ENCODE measurements around the gene MORN1. TPM values are rescaled to one million over a fixed set of nuclear protein-coding genes. Genes with fewer than 3 reads are reported as not detected.

The MORN1 gene
- total and polyA plus RNA-seq, 11 donors = 2.2 to 8.2 (median 3.8) TPM

DNA sequence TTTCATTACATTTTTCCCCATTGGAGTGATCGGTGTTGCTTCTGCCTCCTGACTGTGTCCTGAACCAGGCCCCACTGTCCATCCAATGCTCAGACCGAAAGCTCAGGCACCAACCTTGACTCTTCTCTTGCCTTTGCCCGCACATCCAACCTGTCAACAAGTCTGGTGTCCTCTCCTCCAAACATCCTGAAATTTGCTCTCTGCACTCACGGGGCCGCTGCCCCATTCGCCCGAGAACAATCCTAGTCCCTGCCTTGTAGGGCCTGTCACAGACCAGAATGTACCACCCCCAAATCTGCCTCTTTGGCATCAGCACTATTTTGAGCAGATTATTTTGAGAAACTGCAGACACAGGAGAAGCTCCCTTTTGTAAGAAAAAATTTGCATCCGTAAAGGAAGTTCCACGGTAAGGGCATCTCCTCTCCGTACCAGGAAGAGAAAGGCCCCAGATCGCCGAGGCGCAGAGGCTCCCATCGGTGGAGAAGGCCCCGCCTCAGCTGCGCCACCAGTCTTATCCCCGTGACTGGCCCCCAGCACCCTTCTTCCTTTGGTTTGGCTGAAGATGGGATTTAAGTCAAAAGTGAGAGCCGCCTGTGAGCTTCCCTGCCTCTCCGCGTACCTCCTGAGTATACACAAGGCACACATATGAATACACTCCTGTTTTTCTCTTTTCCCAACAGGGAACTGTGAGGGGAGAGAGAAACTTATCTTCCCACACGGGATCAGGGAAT lies 7.1 kb downstream of the MORN1 start:
- no peak overlapping the region for H3K27ac ChIP-seq
- H3K9me3 ChIP-seq = no peaks in the 10 kb centered on the region
- TF ChIP-seq POLR2A (IDR thresholded peaks at IDR 0.05) (no peak), CTCF (IDR thresholded peaks at IDR 0.05) (no peak)
- H3K36me3 ChIP-seq = peaks cover 0 to 5% (median 0%) of the 10 kb centered on the region in 9 donors
- DNase-seq (peak in 2 of 5 donors; percentile 19 to 33), ATAC-seq (no peak)
- intact Hi-C loops (cut with DNase I) = loop anchor here in 6 of 10 donors (5.0 kb wide), 3 partner anchors 62 to 252 kb away; no protein-coding TSS in a partner anchor
- H3K4me1 ChIP-seq = peaks cover 0 to 15% (median 8%) of the 10 kb centered on the region in 12 donors
- no peak overlapping the region for H3K4me3 ChIP-seq
- no peaks in the 10 kb centered on the region for H3K27me3 ChIP-seq
- WGBS, 4 donors = 91 to 93% (median 92%) methylated on average over 20 to 21 of the region's 21 CpGs

DNA sequence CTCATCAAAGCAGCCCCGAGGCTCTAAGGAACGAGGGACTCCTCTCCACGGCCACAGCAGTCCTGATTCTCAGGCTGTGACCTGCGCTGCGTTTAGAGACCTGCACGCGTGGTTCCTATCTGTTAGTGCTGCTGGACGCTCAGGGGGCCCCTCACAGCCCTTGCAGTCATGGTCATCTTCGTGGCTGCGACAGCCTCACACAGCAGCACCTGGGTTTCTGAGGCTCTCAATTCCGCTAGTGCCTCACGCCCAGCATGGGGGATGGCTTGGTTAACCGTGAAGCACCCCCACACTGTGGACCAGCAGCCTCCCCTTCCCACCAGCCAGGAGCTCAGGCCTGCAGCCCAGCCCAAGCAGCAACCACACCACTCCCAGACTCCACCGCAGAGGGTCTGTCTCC lies 7.8 kb downstream of the MORN1 start:
- peaks cover 0 to 5% (median 0%) of the 10 kb centered on the region in 9 donors for H3K36me3 ChIP-seq
- no peak overlapping the region for H3K4me3 ChIP-seq
- ATAC-seq = no peak
- no peak overlapping the region for H3K27ac ChIP-seq
- peak in 1 of 5 donors; percentile 24 for DNase-seq
- H3K27me3 ChIP-seq = no peaks in the 10 kb centered on the region
- H3K9me3 ChIP-seq = no peaks in the 10 kb centered on the region
- 83 to 93% (median 89%) methylated on average over 10 to 14 of the region's 14 CpGs for WGBS, 4 donors
- TF ChIP-seq CTCF (IDR thresholded peaks at IDR 0.05) = no peak
- TF ChIP-seq POLR2A (IDR thresholded peaks at IDR 0.05) = no peak
- H3K4me1 ChIP-seq = peaks cover 0 to 15% (median 8%) of the 10 kb centered on the region in 12 donors
- intact Hi-C loops (cut with DNase I) = loop anchor here in 7 of 10 donors (2.0 to 5.0 kb wide), 4 partner anchors 61 to 251 kb away; partner anchors contain the start of gene FAAP20 (in 1 of the 7)

DNA sequence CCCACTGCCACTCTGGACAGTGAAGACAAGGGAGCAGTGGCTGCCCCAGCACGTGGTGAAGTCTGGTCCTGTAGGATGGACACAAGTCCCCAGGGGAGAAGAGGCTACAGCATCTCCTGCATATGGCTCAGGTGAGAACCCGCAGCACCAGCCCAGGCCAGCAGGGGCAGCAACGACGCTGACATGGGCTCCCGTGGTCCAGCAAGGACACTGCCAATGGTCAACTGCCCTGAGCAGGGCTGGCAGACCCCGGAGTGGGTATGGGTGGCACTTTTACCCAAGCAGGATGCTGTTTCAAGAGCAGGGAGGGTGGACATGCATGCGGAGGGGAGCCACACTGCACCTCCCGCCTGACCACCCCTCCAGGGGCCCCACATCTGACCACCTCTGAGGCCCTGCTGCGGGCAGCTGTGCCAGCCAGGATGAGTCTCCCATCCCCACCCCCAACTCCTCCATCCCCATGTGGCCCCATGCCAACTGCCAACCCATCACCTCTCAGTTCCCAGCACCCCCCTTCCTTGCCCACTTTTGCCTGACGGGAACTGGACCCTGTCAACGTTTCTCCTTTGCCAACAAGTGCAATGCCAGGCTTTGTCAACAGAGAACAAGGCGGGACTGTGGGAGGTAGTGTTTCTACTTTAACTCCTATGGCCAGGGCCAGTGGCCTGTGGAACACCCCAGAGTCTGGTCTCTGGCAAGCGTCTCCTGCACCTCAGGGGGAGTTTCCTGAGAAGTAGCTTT lies 8.6 kb downstream of the MORN1 start:
- intact Hi-C loops (cut with DNase I) = loop anchor here in 7 of 10 donors (1.0 to 5.0 kb wide), 5 partner anchors 60 to 250 kb away; partner anchors contain the start of gene FAAP20 (in 1 of the 7)
- no peaks in the 10 kb centered on the region for H3K27me3 ChIP-seq
- H3K4me3 ChIP-seq = no peak overlapping the region
- H3K4me1 ChIP-seq = peaks cover 0 to 15% (median 8%) of the 10 kb centered on the region in 12 donors
- H3K27ac ChIP-seq = no peak overlapping the region
- peak in 2 of 5 donors; percentile 43 to 53 for DNase-seq
- peaks cover 0 to 5% (median 0%) of the 10 kb centered on the region in 9 donors for H3K36me3 ChIP-seq
- ATAC-seq = peak in 2 of 4 donors; percentile 29
- 44 to 61% (median 53%) methylated on average over 11 to 13 of the region's 13 CpGs for WGBS, 4 donors
- no peaks in the 10 kb centered on the region for H3K9me3 ChIP-seq
- TF ChIP-seq CTCF (IDR thresholded peaks at IDR 0.05) (peak in 10 of 12 donors; percentile 17 to 55 (median 40)), POLR2A (IDR thresholded peaks at IDR 0.05) (no peak)
